GM18526 (cell line): ENCODE measurements around the gene FAXDC2.

Experiments
- POLR2A ChIP-seq: IDR thresholded peaks from 3 replicates; pipeline ENCODE4 v1.6.1; 2011; ENCODE audit not compliant: insufficient read length; ENCODE audit errors: extremely low read depth

The FAXDC2 gene

GRCh38 chr5:154842689-154843530 is 7.5 kb downstream of the FAXDC2 start:
- no peak for TF ChIP-seq POLR2A

GRCh38 chr5:154841273-154841661 is 9.1 kb downstream of the FAXDC2 start:
- TF ChIP-seq POLR2A = no peak

GRCh38 chr5:154840435-154841272 is 9.7 kb downstream of the FAXDC2 start:
- TF ChIP-seq POLR2A = no peak

GRCh38 chr5:154837009-154837901 is 13.1 kb downstream of the FAXDC2 start:
- no peak for TF ChIP-seq POLR2A

- TF ChIP-seq POLR2A = no peak
Measured at GRCh38 chr5:154836225-154836624, 14.2 kb downstream of the FAXDC2 start.

GRCh38 chr5:154834053-154834452 is 16.4 kb downstream of the FAXDC2 start:
- TF ChIP-seq POLR2A = no peak

GRCh38 chr5:154831451-154831850 is 19.0 kb downstream of the FAXDC2 start:
- no peak for TF ChIP-seq POLR2A

- TF ChIP-seq POLR2A = no peak
Measured at GRCh38 chr5:154830596-154830995, 19.8 kb downstream of the FAXDC2 start.

GRCh38 chr5:154830219-154830595 is 20.2 kb downstream of the FAXDC2 start:
- no peak for TF ChIP-seq POLR2A

GRCh38 chr5:154829589-154830218 is 20.7 kb downstream of the FAXDC2 start:
- no peak for TF ChIP-seq POLR2A

- no peak for TF ChIP-seq POLR2A
Measured at GRCh38 chr5:154829181-154829588, 21.2 kb downstream of the FAXDC2 start.

- no peak for TF ChIP-seq POLR2A
Measured at GRCh38 chr5:154824070-154824469, 26.3 kb downstream of the FAXDC2 start.

GRCh38 chr5:154823605-154824004 is 26.8 kb downstream of the FAXDC2 start:
- no peak for TF ChIP-seq POLR2A

- TF ChIP-seq POLR2A = no peak
Measured at GRCh38 chr5:154820383-154820782, 30.0 kb downstream of the FAXDC2 start.

GRCh38 chr5:154819546-154819945 is 30.9 kb downstream of the FAXDC2 start:
- TF ChIP-seq POLR2A = no peak
